Measurements from ENCODE around the gene PABPC1L.

- TF ChIP-seq CTCF (IDR thresholded peaks at IDR 0.05) (no peak), ZFX (IDR thresholded peaks at IDR 0.05; ENCODE audit: borderline replicate concordance) (no peak)
These were observed 48.3 kb upstream of the PABPC1L start for GRCh38 chr20:44861531-44862006.
